IgD-negative memory B cell (primary cell): Measurements from ENCODE around the gene ZNF683. TPM values are rescaled to one million over a fixed set of nuclear protein-coding genes. Genes with fewer than 3 reads are reported as not detected.
"Not testable (repeated sequence)": the region's sequence is repeated elsewhere in the genome, so short reads cannot be mapped to it uniquely, and the experiment has no call there.

Source experiments
- H3K27ac Mint-ChIP-seq, 3 donors: one replicate each; pipeline ENCODE4 v1.8.0; 2020 to 2022; ENCODE audit warnings: mild to moderate bottlenecking in 3 of 3, mixed read lengths in 3 of 3, moderate library complexity in 1 of 3
- H3K27me3 Mint-ChIP-seq: one replicate; pipeline ENCODE4 v1.8.0; 2021; ENCODE audit warnings: mixed read lengths
- H3K36me3 Mint-ChIP-seq: one replicate; pipeline ENCODE4 v1.8.0; 2020; ENCODE audit warnings: mild to moderate bottlenecking, mixed read lengths
- H3K4me1 Mint-ChIP-seq, 3 donors: one replicate each; pipeline ENCODE4 v1.8.0; 2020 to 2022; ENCODE audit warnings: mixed read lengths in 3 of 3, mild to moderate bottlenecking in 1 of 3
- H3K4me3 Mint-ChIP-seq, 4 donors: one replicate each; pipeline ENCODE4 v1.8.0; 2020 to 2022; ENCODE audit warnings: mild to moderate bottlenecking in 4 of 4, mixed read lengths in 4 of 4, moderate library complexity in 3 of 4
- H3K9me3 Mint-ChIP-seq, 3 donors: one replicate each; pipeline ENCODE4 v1.8.0; 2020 to 2021; ENCODE audit warnings: mixed read lengths in 3 of 3, mild to moderate bottlenecking in 1 of 3
- polyA plus RNA-seq: library from polyadenylated mRNA; unstranded; fragments of 300-500 nt; fragmentation: Illumina TruSeq; gene quantifications from one replicate; pipeline ENCODE4 v1.2.3, GENCODE V29; 2021

Gene ZNF683
- polyA plus RNA-seq, 1 donor from 2014 or later, result 8.8 TPM

DNA sequence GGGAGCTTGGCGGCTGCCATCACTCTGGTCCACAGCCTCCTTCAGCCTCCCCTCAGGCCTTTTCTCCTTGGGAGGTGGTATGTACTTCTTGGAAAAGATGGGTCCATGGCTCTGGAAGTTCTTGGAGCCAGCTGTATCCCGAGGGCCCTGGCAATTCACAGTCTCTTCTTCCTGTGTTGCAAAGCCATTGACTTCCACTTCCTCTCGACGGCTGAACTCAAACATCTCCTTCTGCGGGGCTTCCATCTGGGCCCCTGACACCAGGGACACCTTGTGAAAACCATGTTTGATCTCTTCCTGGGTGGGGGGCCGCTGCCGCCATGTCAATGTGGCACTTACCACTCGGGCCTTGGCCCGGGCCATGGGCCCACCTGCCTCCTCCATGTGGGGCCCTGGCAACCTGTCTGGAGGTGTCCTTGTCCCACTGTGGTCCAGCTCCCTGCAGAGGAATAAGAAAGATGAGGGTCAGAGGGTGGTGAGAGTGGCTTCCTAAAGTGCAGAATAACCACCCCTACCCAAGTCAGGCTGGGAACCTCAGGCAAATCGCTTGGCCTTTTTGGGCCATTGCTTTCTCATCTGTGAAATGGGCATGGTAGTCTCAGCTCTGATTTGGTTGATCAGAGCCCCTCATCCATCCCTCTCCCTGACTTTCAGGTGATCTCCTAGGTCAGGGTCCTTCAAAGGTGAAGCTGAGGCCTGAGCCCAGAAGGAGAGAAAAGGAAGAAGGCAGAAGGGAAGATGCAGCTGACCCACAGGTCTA, 26.1 kb downstream of the ZNF683 start:
- Mint-ChIP-seq H3K9me3 (no peaks in the 10 kb centered on the region), H3K27me3 (peaks cover 1% of the 10 kb centered on the region), H3K27ac (no peak overlapping the region)

DNA sequence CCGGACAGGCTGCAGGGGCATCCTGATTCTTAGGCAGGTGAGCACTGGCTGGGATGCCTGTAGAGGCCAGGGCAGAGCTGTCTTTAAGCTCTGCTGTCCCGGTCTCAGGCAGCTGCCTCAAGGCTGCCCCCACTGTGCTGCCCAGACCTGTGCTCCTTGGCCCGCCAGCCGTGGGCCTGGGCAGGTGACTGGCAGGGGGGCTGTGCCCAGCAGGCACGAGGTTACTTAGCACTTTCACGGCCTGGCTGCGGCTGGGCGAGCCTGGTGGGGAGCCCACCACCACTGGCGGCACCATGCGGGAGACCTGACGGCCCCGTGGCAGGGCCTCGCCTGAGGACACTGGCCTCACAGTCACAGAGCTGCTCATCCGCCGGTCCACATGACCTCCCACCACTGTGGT, 26.8 kb downstream of the ZNF683 start:
- no peak overlapping the region for H3K4me3 Mint-ChIP-seq
- H3K27me3 Mint-ChIP-seq, result peaks cover 1% of the 10 kb centered on the region
- no peak overlapping the region for H3K27ac Mint-ChIP-seq
- H3K36me3 Mint-ChIP-seq, result no peaks in the 10 kb centered on the region
- H3K4me1 Mint-ChIP-seq, result peaks cover 0 to 1% (median 1%) of the 10 kb centered on the region in 3 donors
- no peaks in the 10 kb centered on the region for H3K9me3 Mint-ChIP-seq

More for the DNA sequence above, 26.1 kb downstream of the ZNF683 start:
- Mint-ChIP-seq H3K4me3 (peak overlapping the region in 1 of 4 donors; percentile 47), H3K4me1 (peaks cover 0 to 1% (median 1%) of the 10 kb centered on the region in 3 donors), H3K36me3 (no peaks in the 10 kb centered on the region)

GRCh38 chr1:26344147-26344920, 28.2 kb downstream of the ZNF683 start:
- Mint-ChIP-seq H3K9me3 (no peaks in the 10 kb centered on the region), H3K36me3 (no peaks in the 10 kb centered on the region), H3K4me3 (no peak overlapping the region), H3K27ac (no peak overlapping the region), H3K4me1 (peaks cover 0 to 1% (median 1%) of the 10 kb centered on the region in 3 donors), H3K27me3 (peaks cover 1% of the 10 kb centered on the region)

DNA sequence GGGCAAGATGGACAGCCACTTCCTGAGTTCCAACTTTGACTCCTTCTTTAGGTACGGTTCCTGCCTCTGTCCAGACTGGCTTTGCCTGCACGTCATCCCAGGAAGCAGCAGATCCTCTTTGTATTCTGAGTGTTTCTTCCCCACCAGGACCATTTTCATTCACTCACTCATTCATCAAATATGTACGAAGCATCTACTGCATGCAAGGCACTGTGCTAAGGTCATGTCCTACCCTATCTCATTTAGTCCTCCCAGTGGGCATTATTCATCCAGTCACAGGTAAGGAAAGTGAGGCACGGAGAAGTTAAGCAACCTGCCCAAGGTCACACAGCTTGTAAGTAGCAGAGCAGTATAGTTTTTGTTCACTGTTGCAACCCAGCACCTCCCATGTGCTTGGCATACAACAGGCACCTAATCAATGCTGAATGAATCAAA, 32.5 kb downstream of the ZNF683 start:
- H3K9me3 Mint-ChIP-seq, result no peaks in the 10 kb centered on the region
- no peaks in the 10 kb centered on the region for H3K36me3 Mint-ChIP-seq
- no peak overlapping the region for H3K4me3 Mint-ChIP-seq
- H3K27ac Mint-ChIP-seq, result peak overlapping the region in 1 of 3 donors; percentile 45
- peaks cover 1% of the 10 kb centered on the region for H3K27me3 Mint-ChIP-seq
- peaks cover 0 to 6% (median 4%) of the 10 kb centered on the region in 3 donors for H3K4me1 Mint-ChIP-seq

DNA sequence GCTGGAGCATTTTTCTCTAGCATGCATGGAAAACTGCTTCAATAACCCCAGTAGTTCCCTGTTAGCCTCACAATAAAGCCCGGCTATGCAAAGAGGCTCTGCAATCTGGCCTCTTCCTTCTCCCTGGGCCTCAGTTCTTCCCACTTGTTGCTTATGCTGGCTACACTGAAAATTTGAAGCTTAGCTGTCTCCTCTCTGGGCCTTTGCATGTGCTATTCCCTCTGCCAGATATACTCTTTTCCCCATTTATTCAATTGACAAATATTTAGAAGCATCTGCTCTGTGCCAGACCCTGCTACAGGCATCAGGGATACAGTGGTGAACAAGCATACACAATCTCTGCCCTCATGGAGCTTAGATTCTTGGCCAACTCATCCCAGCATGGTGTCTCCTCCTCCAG, 33.9 kb downstream of the ZNF683 start:
- peaks cover 0 to 8% (median 5%) of the 10 kb centered on the region in 3 donors for H3K4me1 Mint-ChIP-seq
- no peaks in the 10 kb centered on the region for H3K36me3 Mint-ChIP-seq
- H3K27me3 Mint-ChIP-seq, result peaks cover 1% of the 10 kb centered on the region
- peak overlapping the region in 1 of 4 donors; percentile 88 for H3K4me3 Mint-ChIP-seq
- no peaks in the 10 kb centered on the region for H3K9me3 Mint-ChIP-seq
- H3K27ac Mint-ChIP-seq, result peak overlapping the region in 2 of 3 donors; percentile 43 to 59

GRCh38 chr1:26337625-26338024, 34.9 kb downstream of the ZNF683 start:
- peaks cover 0 to 8% (median 5%) of the 10 kb centered on the region in 3 donors for H3K4me1 Mint-ChIP-seq
- H3K27me3 Mint-ChIP-seq, result no peaks in the 10 kb centered on the region
- peak overlapping the region; percentile 32 to 88 (median 69) for H3K4me3 Mint-ChIP-seq
- H3K27ac Mint-ChIP-seq, result no peak overlapping the region
- no peaks in the 10 kb centered on the region for H3K36me3 Mint-ChIP-seq
- H3K9me3 Mint-ChIP-seq, result no peaks in the 10 kb centered on the region

DNA sequence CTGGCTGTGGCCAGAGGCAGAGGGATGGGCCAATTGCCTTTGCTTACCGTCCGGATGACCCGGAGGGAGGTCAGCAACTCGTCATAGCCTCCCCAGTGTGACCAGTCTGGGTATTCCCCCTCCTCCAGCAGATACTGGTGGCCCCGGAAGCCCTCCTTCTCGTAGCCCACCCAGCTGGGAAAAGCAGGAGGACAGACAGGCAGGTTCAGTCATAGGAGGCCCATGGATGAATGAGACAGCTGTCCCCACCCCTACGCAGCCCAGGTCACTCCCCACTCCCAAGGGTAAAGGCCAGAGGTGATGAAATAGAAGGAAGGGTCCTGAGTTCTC, 35.4 kb downstream of the ZNF683 start:
- H3K27ac Mint-ChIP-seq, result peak overlapping the region in 1 of 3 donors; percentile 32

DNA sequence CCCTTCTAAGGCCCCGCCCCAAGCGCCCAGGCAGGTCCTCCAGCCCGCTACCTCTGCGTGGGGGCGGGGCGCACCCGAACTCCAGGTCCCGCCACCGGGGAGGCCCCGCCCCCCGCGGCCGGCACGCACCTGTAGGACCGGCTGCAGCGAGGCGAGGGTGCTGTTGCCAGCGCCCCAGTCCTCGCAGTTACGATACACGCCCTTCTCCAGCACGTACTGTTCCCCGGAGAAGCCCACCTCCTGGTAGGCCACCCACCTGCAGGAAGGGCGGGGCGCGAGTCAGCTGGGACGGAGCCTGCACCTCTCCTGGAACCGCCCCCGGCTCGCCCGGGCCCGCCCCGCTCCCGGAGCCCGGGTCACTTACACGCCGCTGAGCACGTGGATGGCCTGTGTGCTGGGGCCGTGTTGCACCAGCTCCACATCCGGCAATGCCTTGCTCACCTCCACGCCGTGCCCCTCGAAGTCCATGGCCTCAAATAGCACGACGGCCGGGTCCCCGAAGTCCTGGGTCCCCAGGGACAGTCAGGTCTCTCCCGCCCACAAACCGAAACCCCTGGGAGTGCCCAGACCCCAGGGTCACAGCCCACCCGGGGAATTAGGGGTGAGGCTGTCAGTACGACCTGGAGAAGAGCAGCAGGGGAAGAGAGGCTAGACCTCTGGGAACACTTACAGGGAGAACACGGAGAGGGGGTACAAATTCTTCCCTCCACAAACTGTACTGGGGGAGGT, 35.9 kb downstream of the ZNF683 start:
- H3K9me3 Mint-ChIP-seq, result no peaks in the 10 kb centered on the region
- peaks cover 0 to 8% (median 5%) of the 10 kb centered on the region in 3 donors for H3K4me1 Mint-ChIP-seq
- H3K27me3 Mint-ChIP-seq, result no peaks in the 10 kb centered on the region
- H3K36me3 Mint-ChIP-seq, result no peaks in the 10 kb centered on the region
- peak overlapping the region; percentile 87 to 97 (median 91) for H3K4me3 Mint-ChIP-seq
- H3K27ac Mint-ChIP-seq, result peak overlapping the region in 1 of 3 donors; percentile 32

More for the DNA sequence above, 35.4 kb downstream of the ZNF683 start:
- Mint-ChIP-seq H3K27me3 (no peaks in the 10 kb centered on the region), H3K4me3 (peak overlapping the region in 3 of 4 donors; percentile 73 to 97 (median 88)), H3K9me3 (no peaks in the 10 kb centered on the region), H3K4me1 (peaks cover 0 to 8% (median 5%) of the 10 kb centered on the region in 3 donors), H3K36me3 (no peaks in the 10 kb centered on the region)

DNA sequence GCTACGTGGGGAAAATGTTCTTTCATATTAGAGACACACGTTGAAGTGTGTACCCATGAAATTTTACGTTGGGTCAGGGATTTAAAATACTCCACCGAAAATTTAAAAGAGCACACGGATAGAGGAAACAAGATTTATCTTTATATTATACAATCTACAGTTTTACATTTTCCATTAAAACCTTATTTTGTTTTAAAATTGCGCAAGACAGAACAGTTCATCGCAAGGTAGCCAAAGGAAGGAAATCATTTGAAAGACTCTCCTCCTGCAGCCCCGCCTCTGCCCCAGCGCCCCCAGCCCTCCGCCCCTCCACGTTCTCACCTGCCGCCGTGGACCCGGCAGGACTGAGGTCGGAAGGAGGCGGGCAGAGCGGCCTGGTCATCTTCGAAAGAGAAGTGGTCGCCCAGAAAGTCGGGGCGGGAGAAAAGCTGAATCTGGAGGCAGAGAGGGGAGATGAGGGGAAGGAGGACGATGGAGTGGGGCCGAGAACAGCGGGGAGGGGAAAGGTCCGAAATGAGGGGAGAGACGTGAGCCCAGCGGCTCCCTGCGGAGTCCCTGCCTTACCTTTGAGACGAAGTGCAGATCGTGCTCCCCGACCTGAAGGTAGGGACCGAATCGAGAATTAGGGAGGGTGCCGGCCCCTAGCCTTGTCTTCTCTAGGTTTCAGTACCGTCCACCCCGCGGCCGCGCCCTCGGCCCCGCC, 36.6 kb downstream of the ZNF683 start:
- peak overlapping the region; percentile 87 to 97 (median 91) for H3K4me3 Mint-ChIP-seq

DNA sequence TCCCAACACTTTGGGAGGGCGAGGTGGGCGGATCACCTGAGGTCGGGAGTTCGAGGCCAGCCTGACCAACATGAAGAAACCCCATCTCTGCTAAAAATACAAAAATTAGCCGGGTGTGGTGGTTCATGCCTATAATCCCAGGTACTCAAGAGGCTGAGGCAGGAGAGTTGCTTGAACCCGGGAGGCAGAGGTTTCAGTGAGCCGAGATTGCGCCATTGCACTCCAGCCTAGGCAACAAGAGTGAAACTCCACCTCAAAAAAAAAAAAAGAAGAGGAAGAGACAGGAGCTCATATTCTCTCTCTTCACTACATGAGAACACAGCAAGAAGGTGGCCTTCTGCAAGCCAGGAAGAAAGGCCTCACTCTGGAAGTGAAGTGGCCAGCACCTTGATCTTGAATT, 39.2 kb downstream of the ZNF683 start:
- not testable (repeated sequence) for H3K4me3 Mint-ChIP-seq, H3K36me3 Mint-ChIP-seq, H3K27me3 Mint-ChIP-seq, H3K9me3 Mint-ChIP-seq, H3K4me1 Mint-ChIP-seq, H3K27ac Mint-ChIP-seq

More for the DNA sequence above, 36.6 kb downstream of the ZNF683 start:
- Mint-ChIP-seq H3K27me3 (no peaks in the 10 kb centered on the region), H3K9me3 (no peaks in the 10 kb centered on the region), H3K27ac (no peak overlapping the region), H3K4me1 (peaks cover 0 to 8% (median 5%) of the 10 kb centered on the region in 3 donors), H3K36me3 (peaks cover under 1% of the 10 kb centered on the region)

DNA sequence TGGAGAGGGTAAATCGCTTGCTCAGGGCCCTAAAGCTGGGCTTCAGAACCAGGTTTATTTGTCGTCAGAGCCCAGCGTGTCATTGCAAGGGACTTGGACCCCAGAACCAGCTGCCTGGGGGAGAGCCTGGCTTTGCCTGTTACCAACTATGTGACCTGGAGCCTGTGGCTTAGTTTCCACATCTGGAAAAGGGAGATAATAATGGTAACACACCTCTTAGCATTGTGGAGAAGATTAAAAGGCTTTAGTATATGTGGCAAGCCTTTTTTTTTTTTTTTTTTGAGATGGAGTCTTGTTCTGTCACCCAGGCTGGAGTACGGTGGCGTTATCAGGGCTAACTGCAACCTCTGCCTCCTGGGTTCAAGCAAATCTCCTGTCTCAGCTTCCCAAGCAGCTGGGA, 42.3 kb downstream of the ZNF683 start:
- Mint-ChIP-seq H3K36me3 (peaks cover 2% of the 10 kb centered on the region), H3K27me3 (no peaks in the 10 kb centered on the region), H3K4me1 (peaks cover 0 to 3% (median 3%) of the 10 kb centered on the region in 3 donors), H3K4me3 (no peak overlapping the region), H3K9me3 (no peaks in the 10 kb centered on the region), H3K27ac (no peak overlapping the region)

GRCh38 chr1:26329380-26329779, 43.2 kb downstream of the ZNF683 start:
- H3K4me3 Mint-ChIP-seq, H3K27ac Mint-ChIP-seq, H3K27me3 Mint-ChIP-seq, H3K36me3 Mint-ChIP-seq, H3K4me1 Mint-ChIP-seq, H3K9me3 Mint-ChIP-seq: not testable (repeated sequence)

GRCh38 chr1:26328597-26328996, 44.0 kb downstream of the ZNF683 start:
- Mint-ChIP-seq H3K27me3 (no peaks in the 10 kb centered on the region), H3K4me1 (peaks cover 0 to 4% (median 0%) of the 10 kb centered on the region in 3 donors), H3K9me3 (no peaks in the 10 kb centered on the region), H3K36me3 (peaks cover 2% of the 10 kb centered on the region), H3K4me3 (no peak overlapping the region), H3K27ac (no peak overlapping the region)

DNA sequence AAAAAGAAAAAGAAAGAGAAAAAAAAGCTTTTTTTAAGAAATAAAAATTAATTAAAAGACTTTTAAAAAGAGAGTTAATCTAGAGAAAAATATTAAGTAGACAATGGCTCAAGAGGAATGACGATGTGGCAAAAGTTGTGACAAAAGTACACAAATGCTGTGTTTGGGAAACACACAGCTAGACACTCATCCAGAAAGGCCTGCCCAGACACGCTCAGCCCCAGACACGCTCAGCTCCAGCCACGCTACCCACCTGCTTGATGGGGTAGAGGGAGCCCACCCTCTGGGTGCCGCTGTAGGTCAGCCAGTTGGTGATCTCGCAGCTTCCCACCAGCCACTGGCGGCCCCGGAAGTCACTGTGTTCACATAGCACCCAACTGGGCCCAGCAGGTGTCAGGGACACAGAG, 44.6 kb downstream of the ZNF683 start:
- no peaks in the 10 kb centered on the region for H3K9me3 Mint-ChIP-seq
- H3K4me3 Mint-ChIP-seq, result no peak overlapping the region
- peaks cover 4% of the 10 kb centered on the region for H3K36me3 Mint-ChIP-seq

More for the DNA sequence above, 44.6 kb downstream of the ZNF683 start:
- Mint-ChIP-seq H3K4me1 (peaks cover 2 to 8% (median 3%) of the 10 kb centered on the region in 3 donors), H3K27ac (no peak overlapping the region), H3K27me3 (no peaks in the 10 kb centered on the region)
